Measurements from ENCODE around the gene ITGB7. TPM values are rescaled to one million over a fixed set of nuclear protein-coding genes. Genes with fewer than 3 reads are reported as not detected.
A peak's percentile ranks its signal among the peaks of the same experiment; 100 is the strongest.

The ITGB7 gene
- total and polyA plus RNA-seq, 12 donors: 0.33 to 7.4 (median 3.7) TPM

- no peak for DNase-seq
- Histone ChIP-seq H3K4me1 (replicated peaks in 1 of 2) (peaks cover 6 to 13% of the 10 kb centered on the region in 2 donors), H3K27ac (no peak overlapping the region), H3K9me3 (replicated peaks in 1 of 3) (no peaks in the 10 kb centered on the region), H3K4me3 (no peak overlapping the region), H3K36me3 (replicated peaks in 1 of 2) (peaks cover 0 to 23% of the 10 kb centered on the region in 2 donors), H3K27me3 (no peaks in the 10 kb centered on the region)
- TF ChIP-seq POLR2A (IDR thresholded peaks at IDR 0.05): no peak
- TF ChIP-seq, protein P1, sequence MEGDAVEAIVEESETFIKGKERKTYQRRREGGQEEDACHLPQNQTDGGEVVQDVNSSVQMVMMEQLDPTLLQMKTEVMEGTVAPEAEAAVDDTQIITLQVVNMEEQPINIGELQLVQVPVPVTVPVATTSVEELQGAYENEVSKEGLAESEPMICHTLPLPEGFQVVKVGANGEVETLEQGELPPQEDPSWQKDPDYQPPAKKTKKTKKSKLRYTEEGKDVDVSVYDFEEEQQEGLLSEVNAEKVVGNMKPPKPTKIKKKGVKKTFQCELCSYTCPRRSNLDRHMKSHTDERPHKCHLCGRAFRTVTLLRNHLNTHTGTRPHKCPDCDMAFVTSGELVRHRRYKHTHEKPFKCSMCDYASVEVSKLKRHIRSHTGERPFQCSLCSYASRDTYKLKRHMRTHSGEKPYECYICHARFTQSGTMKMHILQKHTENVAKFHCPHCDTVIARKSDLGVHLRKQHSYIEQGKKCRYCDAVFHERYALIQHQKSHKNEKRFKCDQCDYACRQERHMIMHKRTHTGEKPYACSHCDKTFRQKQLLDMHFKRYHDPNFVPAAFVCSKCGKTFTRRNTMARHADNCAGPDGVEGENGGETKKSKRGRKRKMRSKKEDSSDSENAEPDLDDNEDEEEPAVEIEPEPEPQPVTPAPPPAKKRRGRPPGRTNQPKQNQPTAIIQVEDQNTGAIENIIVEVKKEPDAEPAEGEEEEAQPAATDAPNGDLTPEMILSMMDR (IDR thresholded peaks at IDR 0.05): no peak
- 69 to 89% (median 81%) methylated on average over 8 to 11 of the region's 11 CpGs for WGBS, 4 donors
- intact Hi-C loops (cut with DNase I): loop anchor here in 1 of 2 donors (10.0 kb wide), 1 partner anchor 126 kb away; no protein-coding TSS in a partner anchor
Measured at GRCh38 chr12:53191096-53191884, 15.8 kb downstream of the ITGB7 start.

DNA sequence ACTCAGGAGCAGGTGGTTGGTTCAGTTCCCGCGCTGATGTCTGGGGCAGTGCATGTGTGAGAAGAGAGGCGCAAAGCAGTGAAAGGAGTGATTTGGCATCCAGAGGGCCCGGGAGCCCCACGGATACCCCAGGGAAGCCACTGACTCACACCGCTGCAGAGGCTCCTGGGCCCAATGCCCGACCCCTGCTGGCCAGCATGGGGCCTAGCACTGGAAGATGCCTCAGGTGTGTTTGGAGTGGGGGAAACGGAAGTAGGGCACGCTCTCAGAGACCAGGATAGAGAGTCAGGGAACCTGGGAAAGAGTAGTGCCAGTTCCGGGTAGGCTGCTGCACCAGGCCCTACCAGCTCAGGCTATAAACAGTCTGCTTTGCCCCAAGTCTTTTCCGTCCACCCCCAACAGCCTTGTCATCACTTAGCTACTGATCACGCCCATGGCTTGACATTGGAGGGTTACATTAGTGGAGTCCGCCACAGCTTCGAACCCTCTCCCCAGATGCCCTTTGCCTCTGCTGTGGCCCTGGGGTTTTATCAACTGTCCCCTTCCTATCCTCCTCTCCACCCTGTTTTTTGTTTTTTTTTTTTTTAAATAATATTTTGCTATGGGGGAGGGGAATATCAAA lies 16.8 kb downstream of the ITGB7 start:
- H3K27ac ChIP-seq: peak overlapping the region in 3 of 5 donors; percentile 13 to 40 (median 21)
- TF ChIP-seq, protein P1 (IDR thresholded peaks at IDR 0.05): peak; percentile 51 to 80 (median 72)
- no peak for TF ChIP-seq POLR2A (IDR thresholded peaks at IDR 0.05)

GRCh38 chr12:53187145-53187899 lies 19.7 kb downstream of the ITGB7 start:
- no peak for TF ChIP-seq POLR2A (IDR thresholded peaks at IDR 0.05)
- TF ChIP-seq, protein P1 (IDR thresholded peaks at IDR 0.05): no peak
- Histone ChIP-seq H3K36me3 (replicated peaks in 1 of 2) (peaks cover 0 to 55% of the 10 kb centered on the region in 2 donors), H3K27ac (peak overlapping the region in 2 of 5 donors; percentile 0 to 46), H3K9me3 (replicated peaks in 1 of 3) (no peaks in the 10 kb centered on the region), H3K4me3 (no peak overlapping the region), H3K27me3 (no peaks in the 10 kb centered on the region), H3K4me1 (replicated peaks in 1 of 2) (peaks cover 14 to 28% of the 10 kb centered on the region in 2 donors)
- WGBS, 4 donors: 56 to 66% (median 62%) methylated on average over 14 to 15 of the region's 15 CpGs
- intact Hi-C loops (cut with DNase I): no loop called here
- peak in 6 of 7 donors; percentile 53 to 82 (median 76) for DNase-seq

More for the DNA sequence above, 16.8 kb downstream of the ITGB7 start:
- Histone ChIP-seq H3K27me3 (no peaks in the 10 kb centered on the region), H3K4me1 (replicated peaks in 1 of 2) (peaks cover 7 to 13% of the 10 kb centered on the region in 2 donors), H3K9me3 (replicated peaks in 1 of 3) (no peaks in the 10 kb centered on the region), H3K36me3 (replicated peaks in 1 of 2) (peaks cover 0 to 34% of the 10 kb centered on the region in 2 donors), H3K4me3 (no peak overlapping the region)
- peak in 6 of 7 donors; percentile 70 to 77 (median 72) for DNase-seq
- intact Hi-C loops (cut with DNase I): loop anchor here in 1 of 2 donors (10.0 kb wide), 1 partner anchor 125 kb away; no protein-coding TSS in a partner anchor
- WGBS, 4 donors: 35 to 57% (median 39%) methylated on average over 7 to 14 of the region's 14 CpGs

Measured in adrenal gland (tissue), 12 donors.